Suppressor macrophage treated with lipopolysaccharide for 4 hours (primary cell): ENCODE measurements around the gene CAMTA1.

Experiments used
- DNase-seq: peaks from one replicate; pipeline ENCODE4 v3.0.0-alpha.2; 2020

The CAMTA1 gene

DNA sequence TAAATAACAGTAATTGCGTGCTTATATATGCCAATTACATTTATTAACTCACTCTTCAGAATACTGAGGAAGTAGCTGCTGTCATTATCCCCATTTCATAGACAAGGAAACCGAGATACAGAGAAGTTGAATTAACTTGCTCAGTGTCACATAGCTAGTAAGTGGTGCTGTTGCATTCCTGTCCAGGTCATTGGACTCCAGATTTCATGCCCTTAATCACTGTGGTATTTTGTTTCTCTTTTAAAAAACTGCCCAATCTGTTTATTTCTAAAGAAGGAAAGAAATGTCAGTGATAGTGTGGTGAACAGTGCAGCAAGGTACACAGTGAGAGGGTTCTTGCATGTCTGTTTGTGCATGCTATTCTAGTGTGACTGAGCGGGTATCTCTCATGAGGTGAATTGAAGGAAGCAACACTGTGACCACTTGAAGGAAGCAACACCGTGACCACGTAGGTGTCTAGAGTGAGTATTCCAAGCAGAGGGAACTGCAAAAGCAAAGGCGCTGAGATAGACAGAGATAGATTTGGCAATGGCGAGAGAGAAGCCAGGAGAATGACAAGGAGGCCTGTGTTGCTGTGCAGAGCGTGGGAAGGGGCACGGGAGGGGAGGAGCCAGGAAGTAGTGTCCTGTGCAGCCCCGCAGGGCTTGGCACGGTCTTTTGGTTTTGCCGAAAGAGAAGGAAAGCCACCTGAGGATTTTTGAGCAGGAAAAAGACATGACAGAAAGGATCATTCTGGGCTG, 95.9 kb downstream of the CAMTA1 start:
- DNase-seq, result no peak

DNA sequence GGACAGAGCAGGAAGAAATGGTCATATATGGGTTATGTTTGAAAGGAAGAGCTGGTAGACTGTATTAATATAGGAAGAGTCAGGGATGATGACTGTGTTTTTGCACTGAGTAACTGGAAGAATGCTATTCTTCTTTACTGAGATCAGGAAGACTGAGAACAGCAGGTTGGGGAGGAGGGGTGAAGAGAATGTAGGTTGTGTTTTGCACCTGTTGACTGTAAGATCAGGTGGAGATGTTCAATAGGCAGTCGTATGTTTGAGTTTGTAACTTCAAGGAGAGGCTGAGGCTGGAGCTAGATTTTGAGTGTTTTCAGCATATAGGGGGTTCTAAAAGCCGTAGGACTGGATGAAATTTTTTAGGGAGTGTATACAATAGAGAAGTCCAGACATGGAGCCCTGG, 97.2 kb downstream of the CAMTA1 start:
- no peak for DNase-seq

DNA sequence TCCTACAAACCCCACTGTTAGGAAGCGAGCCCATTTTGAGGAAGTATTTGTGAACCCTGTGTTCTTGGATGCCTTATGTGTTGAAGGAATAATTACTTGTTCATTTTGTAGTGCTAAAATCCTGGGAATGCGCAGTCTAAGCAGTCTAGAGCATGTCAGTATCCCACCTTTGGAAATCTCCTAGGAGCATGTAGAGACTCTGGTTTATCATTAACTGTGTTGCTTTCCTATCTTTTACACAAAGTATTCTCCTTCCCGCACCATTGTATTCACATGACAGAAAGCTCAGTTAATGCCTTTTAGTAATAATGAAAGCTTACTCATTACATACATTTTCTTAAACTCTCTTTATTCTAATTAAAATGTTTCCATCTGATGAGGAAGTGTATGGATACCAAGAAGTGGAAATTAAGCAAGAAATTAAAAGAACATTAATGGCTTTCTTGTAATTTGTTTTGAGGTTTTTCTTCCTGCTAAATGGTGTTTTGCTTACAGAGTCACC, 99.4 kb downstream of the CAMTA1 start:
- DNase-seq, result no peak

DNA sequence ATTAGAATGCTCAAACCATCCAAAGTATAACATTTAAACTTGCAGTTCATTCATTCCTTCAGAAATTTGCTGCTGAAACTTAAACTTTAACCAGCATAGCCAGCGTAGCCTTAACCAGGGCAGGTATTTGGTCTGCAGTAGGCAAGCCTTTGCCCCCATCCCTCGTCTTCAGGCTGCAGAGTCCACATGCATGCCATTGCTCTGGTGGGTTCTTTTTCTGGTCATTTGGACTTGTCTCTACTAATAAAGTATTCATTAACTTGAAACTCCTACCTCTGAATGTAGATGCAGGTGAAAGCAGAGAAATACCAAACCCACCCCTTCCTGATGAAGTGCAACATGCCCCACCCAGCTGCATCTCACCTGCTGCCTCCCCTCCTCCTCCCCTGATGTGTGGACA, 100.2 kb downstream of the CAMTA1 start:
- DNase-seq, result no peak

DNA sequence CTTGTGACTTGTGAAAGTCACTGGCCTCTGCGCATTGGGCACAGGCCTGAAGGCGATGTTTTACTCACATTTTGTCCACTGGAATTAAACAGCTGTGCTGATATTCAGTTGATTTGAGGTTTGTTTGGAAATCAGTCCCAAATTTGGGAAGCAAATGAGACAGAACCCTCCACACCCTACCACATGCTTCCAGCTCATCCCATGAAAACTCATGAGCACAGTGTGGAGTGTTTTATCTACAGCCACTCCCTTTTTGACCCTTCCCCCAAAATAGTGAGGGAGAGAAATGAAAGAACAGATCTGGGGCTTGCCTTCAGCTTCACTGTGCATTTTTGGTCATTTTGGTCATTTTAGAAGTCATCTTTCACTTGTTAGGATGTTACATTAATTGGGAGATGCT, 101.3 kb downstream of the CAMTA1 start:
- DNase-seq, result no peak

DNA sequence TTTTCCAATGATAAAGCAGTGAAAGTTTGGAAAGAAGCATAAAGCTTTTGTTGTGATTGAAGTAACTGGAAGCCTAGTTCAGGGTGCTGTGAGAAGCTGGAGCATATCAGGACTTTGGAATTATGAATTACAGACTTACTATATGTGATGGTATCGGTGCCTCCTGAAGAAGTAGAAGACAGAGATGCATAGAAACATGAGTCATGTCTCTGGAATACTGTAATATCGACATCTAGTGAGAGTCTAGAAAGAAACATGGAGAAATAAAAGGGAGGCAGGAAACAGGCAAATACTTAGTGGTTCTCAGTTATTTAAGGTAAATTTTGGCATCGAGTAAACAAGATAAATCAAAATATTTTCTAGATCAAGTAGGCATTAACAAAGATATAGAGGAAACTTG, 103.0 kb downstream of the CAMTA1 start:
- no peak for DNase-seq

DNA sequence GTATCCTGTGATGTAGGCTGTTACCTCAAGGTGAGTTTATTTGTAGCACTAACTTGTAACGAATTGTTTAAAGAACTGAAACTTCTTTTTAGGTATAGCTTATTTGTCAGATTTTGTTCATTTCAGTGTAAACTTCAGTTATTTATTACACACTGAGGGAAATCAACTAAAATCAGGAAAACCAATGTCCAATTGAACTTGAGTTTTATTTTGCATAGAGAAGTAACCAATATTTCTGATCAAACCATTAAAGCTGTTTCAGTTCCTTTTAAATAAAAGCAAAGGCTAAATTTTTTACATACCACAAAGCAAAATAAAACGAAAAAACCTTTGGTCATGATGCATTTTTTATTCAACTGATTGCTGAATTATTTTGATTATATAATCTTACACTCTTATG, 103.6 kb downstream of the CAMTA1 start:
- no peak for DNase-seq

DNA sequence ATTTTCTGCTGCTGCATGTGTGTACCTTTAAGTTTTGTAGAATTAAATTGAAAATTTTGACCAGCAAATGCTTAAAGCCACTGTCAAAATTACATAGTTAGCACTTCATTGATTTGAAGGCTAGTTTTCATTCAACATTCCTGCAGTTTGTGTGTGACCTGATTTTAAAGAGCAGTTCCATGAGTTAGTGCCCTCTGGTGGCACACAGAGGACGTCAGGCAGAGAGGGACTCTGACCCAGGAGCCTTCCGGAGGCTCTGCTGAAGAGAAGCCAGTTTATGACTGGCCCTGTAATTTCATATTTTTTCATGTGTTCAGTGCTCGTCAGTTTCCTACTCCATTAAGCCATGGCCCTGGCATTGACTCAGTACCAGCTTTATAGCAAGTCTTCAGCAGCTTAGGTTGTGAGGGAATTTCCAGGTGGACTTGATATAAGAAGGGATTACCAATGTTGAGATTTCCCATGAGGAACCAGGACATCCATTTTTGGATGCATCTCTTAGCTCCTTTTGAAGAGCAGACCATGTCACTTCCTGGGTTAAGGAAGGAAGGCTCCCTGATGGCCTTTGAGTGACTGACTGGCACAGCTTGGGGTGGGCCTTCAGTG, 104.7 kb downstream of the CAMTA1 start:
- peak; percentile 60 for DNase-seq

DNA sequence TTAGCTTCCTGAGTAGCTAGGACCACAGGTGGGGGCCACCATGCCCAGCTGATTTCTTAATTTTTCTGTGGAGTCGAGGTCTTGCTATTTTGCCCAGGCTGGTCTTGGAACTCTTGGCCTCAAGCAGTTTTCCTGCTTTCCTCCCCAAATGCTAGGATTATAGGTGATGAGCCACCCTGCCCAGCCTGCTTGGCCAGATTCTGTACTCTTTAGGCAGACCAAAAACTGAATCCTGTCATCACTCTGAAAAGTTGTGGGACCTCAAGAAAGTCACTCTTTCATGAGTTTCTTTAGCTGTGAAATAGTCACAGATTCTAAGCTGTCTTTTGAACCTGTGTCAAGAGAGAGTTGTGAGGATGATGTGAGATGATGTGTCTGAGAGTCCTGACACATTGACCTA, 105.4 kb downstream of the CAMTA1 start:
- DNase-seq, result no peak

DNA sequence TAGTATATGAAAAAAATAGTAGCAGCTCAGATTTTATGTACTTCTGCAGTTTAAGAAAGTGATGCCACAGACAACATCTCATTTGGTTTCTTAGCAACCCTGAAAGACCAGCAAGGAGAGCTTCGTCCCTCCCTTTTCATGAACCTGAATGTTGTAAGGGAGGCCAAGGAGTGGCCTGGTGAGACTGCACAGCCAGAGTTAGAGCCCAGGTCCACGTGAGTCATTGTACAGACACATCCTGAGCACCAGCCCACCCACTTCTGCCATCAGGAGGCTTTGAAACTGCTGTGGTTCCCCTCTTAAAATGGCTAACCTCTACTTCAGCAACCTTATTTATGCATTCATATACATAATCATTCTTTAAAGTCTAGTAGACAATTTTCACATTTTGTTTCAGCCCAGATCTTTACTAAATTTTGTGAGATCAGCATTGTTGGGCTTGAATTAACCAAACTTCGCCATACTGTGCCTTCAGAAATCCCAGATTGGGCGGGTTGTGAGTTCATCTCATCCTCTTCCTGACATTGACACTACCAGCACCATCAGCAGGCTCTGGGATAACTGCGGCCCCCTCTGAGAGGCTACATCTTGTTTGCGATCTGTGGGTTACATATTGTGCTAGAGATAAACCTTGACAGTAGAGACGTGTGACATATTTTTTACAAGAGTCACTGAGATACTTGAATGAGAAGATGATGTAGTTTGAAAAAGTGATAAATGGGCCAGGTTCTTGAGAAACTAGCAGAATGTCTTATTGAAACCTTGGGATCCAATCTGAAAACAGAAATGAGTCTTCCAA, 106.7 kb downstream of the CAMTA1 start:
- DNase-seq, result no peak

DNA sequence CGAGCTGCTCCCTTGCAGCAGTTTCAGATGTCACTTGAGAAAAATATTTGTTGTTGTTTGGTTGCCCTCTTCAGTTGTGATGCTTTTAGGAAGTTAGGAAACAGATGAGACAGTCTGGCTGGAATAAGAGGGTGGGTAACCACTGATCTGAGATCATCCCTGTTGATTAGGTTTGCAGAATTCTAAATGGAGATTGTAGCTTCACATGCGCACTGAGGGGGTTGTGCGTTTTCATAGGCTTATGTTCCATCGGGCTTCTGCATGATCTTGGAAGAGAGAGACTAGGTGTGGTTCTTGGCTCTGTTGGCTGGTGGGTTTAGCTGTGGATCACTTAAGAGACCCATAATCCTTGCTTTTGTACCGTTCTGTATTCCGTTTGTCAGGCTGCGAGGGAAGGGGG, 108.1 kb downstream of the CAMTA1 start:
- no peak for DNase-seq

DNA sequence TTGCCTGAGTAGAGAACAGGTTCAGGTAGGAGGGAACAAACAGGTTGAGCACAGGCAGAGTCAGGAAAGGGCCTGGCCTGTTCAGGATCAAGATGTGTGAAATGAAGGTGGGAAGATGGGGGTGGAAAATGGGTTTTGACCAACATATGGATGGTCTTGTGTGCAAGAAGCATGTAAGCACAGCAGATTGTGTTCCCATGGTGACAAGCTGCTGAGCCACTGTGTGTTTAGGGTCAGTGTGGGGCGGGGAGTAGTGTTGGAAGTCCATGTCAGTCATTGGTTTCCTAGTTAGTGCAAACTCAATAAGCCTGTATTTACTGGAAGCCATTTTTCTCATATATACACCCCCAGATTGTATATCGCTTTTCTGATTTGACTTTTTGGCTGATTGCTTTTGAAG, 111.9 kb downstream of the CAMTA1 start:
- DNase-seq, result no peak

DNA sequence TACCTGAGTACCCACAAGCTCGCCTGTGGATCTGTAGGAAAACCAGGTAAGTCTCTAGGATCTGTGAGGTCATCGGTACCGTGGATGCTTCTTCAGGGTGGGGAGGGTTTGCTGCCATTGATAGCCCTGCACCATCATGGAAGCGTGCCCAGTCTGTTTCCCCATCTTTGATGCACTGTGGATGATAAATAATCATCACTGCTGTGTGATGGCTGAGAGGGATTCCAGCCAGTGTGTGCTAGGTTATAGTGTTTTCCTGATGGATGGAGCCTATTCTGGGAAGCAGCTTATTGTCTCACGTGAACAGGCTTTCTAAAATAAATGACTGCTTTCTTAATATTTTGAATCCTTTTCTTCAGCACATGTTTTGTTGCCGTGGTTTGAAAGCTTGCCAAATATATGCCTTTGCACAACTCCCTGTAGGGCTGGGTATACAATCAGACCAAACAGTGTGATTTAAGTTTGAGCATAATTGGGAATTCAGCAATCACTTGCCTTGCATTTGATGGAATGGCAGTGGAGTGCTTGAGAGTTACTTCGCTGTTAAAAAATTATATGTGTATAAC, 113.8 kb downstream of the CAMTA1 start:
- no peak for DNase-seq

DNA sequence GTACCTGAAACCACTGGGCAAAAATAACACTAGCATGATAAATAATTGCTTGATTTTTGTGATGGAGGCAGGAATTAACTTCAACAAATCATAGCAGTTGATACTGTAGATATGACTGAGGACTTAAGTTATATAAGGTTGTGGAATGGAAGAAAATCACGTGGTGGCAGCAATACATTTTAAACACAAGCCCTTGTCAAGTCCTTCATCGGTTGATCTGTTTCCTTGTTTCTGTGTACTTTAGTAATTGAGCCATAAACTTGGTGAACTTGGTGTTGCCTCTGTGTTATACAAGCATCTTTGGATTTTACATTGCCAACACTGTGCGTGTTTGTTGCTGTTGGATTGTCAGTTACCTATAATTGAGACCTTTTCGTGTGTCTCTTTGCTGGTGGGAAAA, 114.4 kb downstream of the CAMTA1 start:
- no peak for DNase-seq

DNA sequence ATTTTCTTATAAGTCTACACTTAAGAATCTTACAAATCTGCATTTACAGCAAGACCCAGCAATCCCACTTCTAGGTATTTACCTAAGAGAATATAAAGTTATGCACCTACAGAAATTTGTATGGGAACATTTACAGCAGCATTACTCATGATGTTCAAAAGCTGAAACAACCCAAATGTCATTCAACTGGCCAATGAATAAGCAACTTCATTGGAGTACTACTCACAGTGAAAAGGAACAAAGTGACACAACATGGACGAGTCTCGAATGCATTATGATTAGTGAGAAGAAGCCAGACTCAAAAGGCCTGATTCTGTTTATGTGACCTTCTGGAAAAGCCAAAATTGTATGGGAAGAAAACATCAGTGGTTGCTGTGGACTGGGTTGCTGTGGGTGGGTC, 116.9 kb downstream of the CAMTA1 start:
- no peak for DNase-seq

DNA sequence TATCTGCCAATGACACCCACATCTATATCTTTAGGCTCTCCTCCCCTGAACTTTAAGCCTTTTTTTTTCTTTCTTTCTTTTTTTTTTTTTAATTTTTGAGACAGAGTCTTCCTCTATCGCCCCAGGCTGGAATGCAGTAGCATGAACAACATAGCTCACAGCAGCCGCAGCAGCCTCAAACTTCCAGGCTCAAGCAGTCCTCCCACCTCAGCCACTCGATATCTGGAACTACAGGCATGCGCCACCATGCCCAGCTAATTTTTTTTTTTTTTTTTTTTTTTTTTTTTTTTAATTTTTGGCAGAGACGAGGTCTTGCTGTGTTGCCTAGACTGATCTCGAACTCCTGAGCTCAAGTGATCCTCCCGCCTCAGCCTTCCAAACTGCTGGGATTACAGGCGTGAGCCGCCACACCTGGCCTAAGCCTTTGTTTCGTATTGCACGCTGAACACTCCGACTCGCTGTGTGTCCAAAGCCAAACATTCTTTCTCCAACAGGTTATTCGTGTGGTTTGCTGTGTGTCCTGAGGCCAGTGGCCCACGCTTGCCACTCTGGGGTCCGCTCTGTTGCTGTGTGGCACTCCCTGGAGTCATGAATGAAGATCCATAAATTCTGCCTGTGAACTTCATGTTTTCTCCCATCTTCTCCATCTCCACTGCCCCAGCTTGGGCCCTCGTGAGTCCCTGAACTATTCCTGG, 119.4 kb downstream of the CAMTA1 start:
- no peak for DNase-seq

DNA sequence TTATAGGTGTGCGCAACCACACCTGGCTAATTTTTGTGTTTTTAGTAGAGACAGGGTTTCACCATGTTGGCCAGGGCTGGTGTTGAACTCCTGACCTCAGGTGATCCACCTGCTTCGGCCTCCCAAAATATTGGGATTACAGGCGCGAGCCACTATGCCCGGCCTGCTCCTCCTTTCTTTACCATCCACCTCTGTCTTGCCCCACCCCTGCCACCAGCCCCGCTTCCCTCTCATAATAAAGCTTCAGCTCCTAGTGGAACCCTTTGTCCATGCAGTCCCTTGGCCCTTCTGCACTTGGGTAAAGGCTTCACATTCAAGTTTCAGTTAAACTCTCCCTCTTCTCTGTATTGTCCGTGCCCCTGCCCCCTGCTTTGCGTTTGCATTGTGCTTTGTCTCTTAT, 120.1 kb downstream of the CAMTA1 start:
- no peak for DNase-seq

DNA sequence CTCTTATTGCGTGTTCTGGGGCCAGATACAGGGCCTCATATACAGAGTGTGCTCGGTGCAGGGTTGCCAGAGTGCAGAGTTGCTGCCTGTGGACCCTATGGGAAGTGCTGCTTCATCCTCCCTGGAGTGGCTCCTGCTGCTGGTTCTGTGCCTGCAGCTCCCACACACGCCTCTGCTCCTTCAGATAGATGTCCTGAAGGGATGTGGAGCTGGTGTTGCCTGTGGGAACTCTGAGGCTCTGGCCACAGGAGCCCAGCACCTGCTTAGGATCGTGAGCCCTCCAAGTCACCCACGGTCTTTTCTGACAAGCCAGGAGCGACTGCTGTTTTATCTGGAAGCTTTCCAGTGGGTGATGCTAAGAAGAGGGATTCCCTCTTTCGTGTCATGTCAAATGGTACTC, 120.5 kb downstream of the CAMTA1 start:
- DNase-seq, result no peak

DNA sequence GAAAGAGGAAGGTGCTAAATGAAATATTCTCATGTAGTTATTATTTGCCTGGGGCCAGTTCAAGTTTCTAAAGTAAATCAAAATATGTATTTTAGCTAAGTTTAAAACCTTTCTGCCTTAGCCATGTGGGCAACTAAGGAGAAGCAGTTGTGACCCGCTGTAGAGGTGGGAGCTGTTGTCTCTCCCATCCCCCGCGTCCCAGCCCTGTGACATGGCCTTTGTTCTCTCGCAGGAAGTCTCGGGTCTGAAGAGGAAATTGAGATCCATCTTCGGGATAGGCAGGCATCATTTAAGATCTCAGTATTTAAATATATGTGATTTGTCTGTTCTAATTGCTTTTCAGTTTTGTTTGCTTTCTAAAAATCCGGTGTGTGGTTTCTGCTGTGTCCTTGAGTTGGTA, 121.5 kb downstream of the CAMTA1 start:
- no peak for DNase-seq

DNA sequence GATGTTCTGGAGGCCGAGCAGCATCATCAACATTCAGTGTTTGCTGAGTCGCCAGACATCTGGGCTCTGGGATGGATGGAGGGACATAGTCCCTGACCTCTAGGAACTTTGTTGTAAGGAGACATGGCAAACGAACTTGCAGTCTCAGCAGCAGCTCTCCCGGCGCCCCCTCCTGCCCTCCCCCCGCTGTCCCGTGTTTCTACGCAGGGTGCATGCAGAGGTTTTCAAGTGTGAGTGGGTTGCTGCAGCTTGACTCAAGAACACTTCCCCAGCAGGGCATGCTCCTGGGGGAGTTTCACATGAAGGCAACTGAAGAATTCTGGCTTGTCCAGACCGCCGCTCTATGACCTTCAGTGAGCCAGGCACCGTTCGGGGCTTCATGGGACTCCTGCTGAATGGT, 121.9 kb downstream of the CAMTA1 start:
- DNase-seq, result no peak

DNA sequence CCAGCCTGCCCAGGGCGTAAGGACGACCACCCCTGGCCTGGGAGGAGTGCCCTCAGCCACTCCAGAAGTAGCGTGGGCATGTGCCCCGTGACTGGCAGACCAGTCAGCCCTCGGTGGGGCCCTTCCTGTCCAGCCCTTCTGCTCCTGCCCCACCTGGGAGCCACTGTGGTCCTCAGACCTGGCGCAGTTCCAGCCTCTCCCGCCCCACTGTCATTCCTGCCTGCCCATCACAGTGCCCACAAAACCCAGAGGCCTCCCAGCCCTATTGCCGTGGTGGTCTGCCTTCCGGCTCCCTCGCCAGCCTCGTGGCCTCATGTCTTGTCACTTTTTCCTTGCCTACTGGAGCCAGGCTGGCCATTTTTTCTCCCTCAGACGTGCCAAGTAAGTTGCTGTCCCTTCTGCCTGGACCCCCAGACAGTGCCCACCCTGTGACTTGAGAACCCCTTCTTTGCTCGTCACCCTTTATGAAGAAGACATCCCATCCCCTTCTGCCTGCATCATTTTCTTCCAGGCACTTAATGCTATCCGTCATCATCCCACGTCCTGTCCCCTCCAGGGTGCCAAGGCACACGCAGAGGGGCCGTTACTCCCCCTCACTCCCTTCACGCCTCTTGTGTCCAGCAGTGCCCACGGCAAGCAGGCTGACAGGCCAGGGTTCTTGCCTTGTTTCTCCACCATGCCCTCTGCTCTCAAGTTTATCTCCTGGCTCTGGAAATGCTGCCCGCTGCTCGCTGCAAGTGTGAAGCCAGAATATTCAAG, 122.6 kb downstream of the CAMTA1 start:
- DNase-seq, result no peak

DNA sequence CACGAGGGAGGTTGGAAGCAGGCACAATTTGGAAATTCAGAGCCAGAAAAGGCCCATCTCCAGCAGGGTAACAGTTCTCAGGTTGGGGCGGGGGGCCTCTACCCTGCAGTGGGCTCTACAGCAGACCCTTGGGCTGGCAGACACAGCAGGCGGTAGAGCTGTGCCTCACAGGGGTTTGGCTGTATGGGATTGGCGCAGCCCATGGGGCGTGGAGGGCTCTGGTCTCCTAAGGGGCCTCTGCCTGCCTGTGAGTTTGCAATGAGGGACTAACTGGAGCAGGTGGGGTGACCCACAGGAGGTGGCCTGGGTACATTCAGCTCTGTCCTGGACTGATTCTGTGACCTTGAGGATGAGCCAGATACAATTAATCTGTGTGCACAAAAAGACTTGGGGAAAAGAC, 124.1 kb downstream of the CAMTA1 start:
- no peak for DNase-seq
